IPS DF 4.7 (cell line): ENCODE data around the gene ZNF84.

Source experiments
- DNase-seq: peaks from one replicate; pipeline ENCODE4 v3.0.0-alpha.2; 2013; ENCODE audit warnings: low spot score; ENCODE audit errors: extremely low read depth

ZNF84 gene

GRCh38 chr12:133037207-133038005 lies at the start of gene ZNF84:
ZNF84 (plus strand) TSS chr12:133037509; CDS start chr12:133041468, 3,959 bp downstream.
- DNase-seq, result peak; percentile 93

GRCh38 chr12:132998741-132999140 lies 38.6 kb upstream of the ZNF84 start:
- no peak for DNase-seq

GRCh38 chr12:133010657-133011297 lies 26.5 kb upstream of the ZNF84 start:
- DNase-seq, result no peak

- DNase-seq, result no peak
These were observed 13.7 kb upstream of the ZNF84 start for GRCh38 chr12:133023566-133023965.

GRCh38 chr12:133026996-133027395 lies 10.3 kb upstream of the ZNF84 start:
- DNase-seq, result no peak

GRCh38 chr12:133038118-133038709 lies 905 bp downstream of the ZNF84 start:
- no peak for DNase-seq

- no peak for DNase-seq
These were observed 9.4 kb downstream of the ZNF84 start for GRCh38 chr12:133046698-133047097.

- no peak for DNase-seq
These were observed 20.1 kb downstream of the ZNF84 start for GRCh38 chr12:133057446-133057845.

GRCh38 chr12:133058203-133059113 lies 21.1 kb downstream of the ZNF84 start:
- DNase-seq, result no peak

- DNase-seq, result no peak
These were observed 24.6 kb downstream of the ZNF84 start for GRCh38 chr12:133061954-133062353.

GRCh38 chr12:133063556-133063955 lies 26.2 kb downstream of the ZNF84 start:
- DNase-seq, result no peak

- DNase-seq, result no peak
These were observed 36.5 kb downstream of the ZNF84 start for GRCh38 chr12:133073836-133074235.

- DNase-seq, result peak; percentile 99
These were observed 42.7 kb downstream of the ZNF84 start for GRCh38 chr12:133080026-133080367.

GRCh38 chr12:133080368-133081158 lies 43.3 kb downstream of the ZNF84 start, which contains the start of gene ZNF140:
ZNF140 (plus strand) TSS chr12:133080923; CDS start chr12:133081321, 398 bp downstream.
- peak; percentile 94 for DNase-seq

GRCh38 chr12:133081159-133081780 lies 44.0 kb downstream of the ZNF84 start:
- no peak for DNase-seq

- no peak for DNase-seq
These were observed 46.0 kb downstream of the ZNF84 start for GRCh38 chr12:133083345-133083744.

GRCh38 chr12:133105620-133106019 lies 68.3 kb downstream of the ZNF84 start:
- no peak for DNase-seq

- DNase-seq, result no peak
These were observed 68.9 kb downstream of the ZNF84 start for GRCh38 chr12:133106253-133106652.

GRCh38 chr12:133107121-133107520 lies 69.8 kb downstream of the ZNF84 start:
- DNase-seq, result no peak

GRCh38 chr12:133108150-133108549 lies 70.8 kb downstream of the ZNF84 start:
- DNase-seq, result no peak
